VCaP (cell line): ENCODE data around the gene BRI3.
"Not testable (repeated sequence)": the region's sequence is repeated elsewhere in the genome, so short reads cannot be mapped to it uniquely, and the experiment has no call there.

Source experiments
- H3K27ac ChIP-seq: fragments of 450-650 bp; 2 replicates; pipeline ENCODE4 v1.5.1; 2017
- TF ChIP-seq, protein P1 (sequence below): fragments of 450-650 bp; conservative IDR thresholded peaks from 2 replicates; pipeline ENCODE4 v1.5.1; 2017; ENCODE audit warnings: mild to moderate bottlenecking, moderate library complexity

BRI3 gene

DNA sequence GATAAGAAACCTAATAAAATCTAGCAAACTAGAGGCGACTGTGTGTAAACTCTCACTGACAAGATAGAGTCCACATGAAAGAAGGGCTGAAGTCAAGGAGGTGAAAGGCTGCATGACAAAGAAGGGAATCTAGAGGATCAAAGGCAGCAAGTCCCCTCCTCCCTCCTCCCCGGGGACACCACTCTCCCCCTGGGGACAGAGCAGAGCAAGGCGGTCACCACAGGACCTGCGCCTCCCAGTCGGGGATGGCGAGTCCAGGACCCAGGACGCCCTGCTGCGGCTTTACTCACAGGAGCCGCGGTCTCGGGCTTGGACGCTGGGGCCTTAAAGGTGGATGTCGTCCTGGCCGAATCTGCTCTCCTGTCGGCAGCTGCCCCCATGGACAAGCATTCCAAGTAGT is 22.4 kb downstream of the BRI3 start:
- peak overlapping the region; percentile 36 for H3K27ac ChIP-seq
- TF ChIP-seq, protein P1, sequence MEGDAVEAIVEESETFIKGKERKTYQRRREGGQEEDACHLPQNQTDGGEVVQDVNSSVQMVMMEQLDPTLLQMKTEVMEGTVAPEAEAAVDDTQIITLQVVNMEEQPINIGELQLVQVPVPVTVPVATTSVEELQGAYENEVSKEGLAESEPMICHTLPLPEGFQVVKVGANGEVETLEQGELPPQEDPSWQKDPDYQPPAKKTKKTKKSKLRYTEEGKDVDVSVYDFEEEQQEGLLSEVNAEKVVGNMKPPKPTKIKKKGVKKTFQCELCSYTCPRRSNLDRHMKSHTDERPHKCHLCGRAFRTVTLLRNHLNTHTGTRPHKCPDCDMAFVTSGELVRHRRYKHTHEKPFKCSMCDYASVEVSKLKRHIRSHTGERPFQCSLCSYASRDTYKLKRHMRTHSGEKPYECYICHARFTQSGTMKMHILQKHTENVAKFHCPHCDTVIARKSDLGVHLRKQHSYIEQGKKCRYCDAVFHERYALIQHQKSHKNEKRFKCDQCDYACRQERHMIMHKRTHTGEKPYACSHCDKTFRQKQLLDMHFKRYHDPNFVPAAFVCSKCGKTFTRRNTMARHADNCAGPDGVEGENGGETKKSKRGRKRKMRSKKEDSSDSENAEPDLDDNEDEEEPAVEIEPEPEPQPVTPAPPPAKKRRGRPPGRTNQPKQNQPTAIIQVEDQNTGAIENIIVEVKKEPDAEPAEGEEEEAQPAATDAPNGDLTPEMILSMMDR: no peak

DNA sequence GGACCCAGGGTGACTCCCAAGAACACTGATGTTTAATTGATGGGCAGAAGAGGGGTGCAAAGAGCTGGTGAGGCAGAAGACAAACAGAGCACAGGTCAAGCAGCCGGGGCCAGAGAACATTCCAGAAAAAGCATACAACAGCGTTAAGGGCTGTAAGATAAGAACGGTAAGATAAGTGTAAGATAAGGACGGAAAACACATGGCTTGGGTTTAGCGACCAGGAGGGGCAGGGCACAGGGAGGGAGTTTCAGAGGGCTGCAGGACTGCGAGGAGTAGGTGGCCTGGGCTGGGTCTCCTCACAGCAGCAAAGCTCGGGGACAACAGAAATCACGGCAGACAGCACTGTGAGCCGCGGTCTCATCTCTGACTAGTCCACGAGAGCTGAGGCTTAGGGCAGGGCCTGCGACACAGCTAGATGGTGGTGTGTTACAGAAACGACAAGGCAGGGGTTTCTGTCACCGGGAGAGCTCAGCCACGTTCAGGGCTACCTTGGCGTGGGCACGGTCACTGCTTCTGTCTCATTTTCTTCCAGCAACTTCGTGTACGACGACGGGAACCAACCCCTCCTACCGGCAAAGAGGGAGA is 24.6 kb downstream of the BRI3 start:
- no peak overlapping the region for H3K27ac ChIP-seq
- TF ChIP-seq, protein P1: no peak

DNA sequence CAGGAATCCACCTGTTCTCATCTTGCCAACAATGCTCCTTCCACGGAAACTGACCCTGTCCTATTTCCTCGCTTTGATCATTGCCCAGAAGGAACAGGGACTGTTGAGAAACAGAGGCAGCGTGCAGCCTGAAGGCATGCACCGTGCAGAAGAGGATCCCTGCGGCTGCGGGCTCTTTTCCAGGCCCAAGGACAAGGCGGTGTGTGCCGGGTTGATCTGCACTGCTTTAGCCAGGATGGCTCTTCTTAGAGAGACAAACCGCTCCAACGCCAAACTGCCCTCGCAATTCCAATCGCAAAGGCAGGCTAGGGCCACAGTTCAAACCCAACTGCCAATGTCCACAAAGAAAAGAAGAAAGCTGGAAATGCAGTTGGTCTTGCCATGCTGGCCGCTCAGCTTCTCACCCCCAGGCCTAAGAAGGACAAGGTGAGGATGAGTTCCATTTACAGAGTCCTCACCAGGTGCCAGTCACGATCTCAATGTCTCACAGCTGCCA is 26.5 kb downstream of the BRI3 start:
- TF ChIP-seq, protein P1: no peak
- no peak overlapping the region for H3K27ac ChIP-seq

DNA sequence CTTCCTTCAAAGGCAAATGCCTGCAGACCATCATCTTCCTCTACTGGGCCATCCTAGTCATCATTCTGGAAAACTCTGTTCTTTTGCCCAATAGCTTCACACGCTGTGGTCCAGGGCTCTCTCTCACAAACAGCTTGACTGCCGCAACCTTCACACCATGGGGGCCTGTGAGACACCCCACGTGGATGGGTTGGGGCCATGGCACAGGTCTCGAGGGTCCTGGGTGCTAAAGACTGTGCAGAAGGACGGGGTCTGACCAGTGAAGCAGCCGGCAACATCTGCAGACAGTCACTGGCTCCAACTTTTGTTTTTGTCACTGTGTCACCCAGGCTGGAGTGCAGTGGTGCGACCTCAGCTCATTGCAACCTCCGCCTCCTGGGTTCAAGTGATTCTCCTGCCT is 28.1 kb downstream of the BRI3 start:
- no peak overlapping the region for H3K27ac ChIP-seq
- TF ChIP-seq, protein P1: no peak

DNA sequence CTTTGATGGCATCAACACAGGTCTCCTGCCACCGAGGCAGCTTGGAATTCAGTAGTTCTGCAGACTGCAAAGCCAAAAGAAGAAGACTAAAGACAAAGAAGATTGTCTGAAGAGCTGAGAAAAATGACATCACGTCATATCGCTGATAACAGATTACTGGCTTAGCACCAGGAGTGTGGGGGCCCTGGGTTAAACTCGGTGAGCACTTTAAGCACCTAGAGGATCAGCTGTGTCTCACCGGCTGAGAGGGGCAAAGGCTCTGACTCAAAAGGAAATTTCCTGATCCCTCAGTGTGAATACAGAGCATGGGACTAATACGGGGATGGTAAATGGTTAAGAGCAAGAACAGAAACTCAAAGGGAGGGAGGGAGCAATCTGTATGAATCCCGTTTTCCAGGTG is 30.7 kb downstream of the BRI3 start:
- TF ChIP-seq, protein P1: no peak
- no peak overlapping the region for H3K27ac ChIP-seq

DNA sequence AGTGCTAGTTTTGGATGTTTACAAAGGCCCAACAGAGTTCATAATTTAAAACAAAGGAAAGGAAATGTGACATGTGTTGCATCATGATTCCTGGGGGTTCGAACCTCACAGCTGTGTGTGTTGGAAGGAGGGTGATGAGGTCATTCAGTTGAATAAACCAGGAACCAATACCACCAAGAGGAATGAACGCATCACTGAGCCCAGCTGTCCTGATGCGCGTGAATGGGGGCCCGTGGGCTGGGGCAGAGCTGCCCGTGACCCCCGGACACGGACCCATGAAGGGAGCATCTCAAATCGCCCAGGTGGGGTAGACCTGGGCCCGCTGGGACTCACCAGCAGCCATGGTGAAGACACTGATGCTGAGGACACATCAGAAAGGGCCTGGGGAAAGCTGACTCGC is 33.0 kb downstream of the BRI3 start:
- TF ChIP-seq, protein P1: no peak
- H3K27ac ChIP-seq: no peak overlapping the region

DNA sequence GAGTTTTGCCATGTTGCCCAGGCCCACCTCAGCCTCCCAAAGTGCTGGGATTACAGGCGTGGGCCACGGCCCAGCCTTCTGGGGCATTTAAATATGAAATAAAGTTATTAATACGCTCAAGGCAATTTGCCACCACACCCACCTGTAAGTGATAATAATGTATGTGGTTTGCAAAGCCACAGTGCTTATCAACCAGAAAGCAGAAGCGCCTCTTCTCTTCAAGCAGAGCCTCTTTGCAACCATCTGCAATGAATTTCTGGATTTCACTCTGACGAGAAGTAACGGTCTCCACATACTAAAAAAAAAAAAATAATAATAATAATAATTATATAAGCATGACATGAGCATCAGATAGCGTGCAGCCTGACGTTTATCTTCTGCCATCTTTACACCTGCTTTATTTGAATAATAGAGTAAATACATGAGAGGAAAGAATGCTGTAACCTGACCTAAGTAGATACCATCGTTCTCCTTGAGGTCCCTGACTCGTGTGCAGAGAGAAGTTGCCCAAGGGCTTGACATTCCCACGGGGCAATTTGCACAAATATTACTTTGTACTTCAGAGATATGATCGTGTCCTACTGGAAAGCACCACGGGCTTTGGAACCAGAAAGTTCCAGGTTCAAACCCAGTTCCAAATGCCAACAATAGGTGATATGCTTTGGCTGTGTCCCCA is 34.0 kb downstream of the BRI3 start:
- no peak overlapping the region for H3K27ac ChIP-seq
- TF ChIP-seq, protein P1: no peak

DNA sequence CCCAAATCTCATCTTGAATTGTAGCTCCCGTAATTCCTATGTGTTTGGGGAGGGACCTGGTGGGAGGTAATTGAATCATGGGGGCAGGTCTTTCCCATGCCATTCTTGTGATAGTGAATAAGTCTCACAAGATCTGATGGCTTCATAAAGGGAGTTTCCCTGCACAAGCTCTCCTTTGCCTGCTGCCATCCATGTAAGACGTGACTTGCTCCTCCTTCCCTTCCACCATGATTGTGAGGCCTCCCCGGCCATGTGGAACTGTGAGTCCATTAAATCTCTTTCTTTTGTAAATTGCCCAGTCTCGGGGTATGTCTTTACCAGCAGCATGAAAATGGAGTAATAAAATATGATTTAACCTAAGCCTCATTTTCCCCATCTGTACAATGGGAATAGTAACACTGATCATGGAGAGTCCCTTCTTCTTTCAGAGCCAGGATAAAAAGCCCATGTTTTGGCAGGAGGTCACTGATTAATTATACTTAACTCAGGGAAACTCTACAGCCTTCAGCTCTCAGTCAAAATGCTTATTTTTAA is 34.6 kb downstream of the BRI3 start:
- H3K27ac ChIP-seq: not testable (repeated sequence)
